GM21367 (cell line): Measurements from ENCODE around the gene DHH.
"Not testable (repeated sequence)": the region's sequence is repeated elsewhere in the genome, so short reads cannot be mapped to it uniquely, and the experiment has no call there.

Experiments used
- ATAC-seq: cut with Tn5 transposase; IDR thresholded peaks from one replicate; pipeline ENCODE4 v1.9.1; 2021; ENCODE audit not compliant: unreplicated experiment

DHH gene

GRCh38 chr12:49094160-49094974 is at the start of gene DHH:
TSS of gene DHH (minus strand) at chr12:49094801. CDS start at chr12:49094512, 289 bp downstream.
- no peak for ATAC-seq

GRCh38 chr12:49144384-49144783 is 49.8 kb upstream of the DHH start:
- ATAC-seq = no peak

GRCh38 chr12:49138999-49139398 is 44.4 kb upstream of the DHH start:
- ATAC-seq = no peak

- no peak for ATAC-seq
These were observed 44.0 kb upstream of the DHH start for GRCh38 chr12:49138587-49138986.

DNA sequence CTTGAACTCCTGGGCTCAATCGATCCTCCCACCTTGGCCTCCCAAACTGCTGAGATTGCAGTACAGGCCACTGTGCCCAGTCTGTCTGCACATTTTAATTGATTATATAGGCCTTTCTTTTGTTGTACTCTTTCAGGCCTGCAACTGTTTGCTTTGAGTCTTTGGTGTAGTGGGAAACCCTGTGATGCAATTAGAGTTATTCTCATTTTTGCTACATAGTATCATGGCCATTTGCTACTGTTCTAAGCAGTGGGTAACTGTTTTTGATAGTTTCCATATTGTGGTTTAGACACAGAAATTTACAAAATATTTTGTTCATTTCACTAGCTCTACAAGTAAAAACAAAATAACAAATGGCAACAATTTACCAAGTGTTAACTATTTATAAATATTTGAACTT is 42.9 kb upstream of the DHH start:
- no peak for ATAC-seq

- ATAC-seq = not testable (repeated sequence)
These were observed 42.4 kb upstream of the DHH start for GRCh38 chr12:49136997-49137396.

GRCh38 chr12:49133590-49133989 is 39.0 kb upstream of the DHH start:
- no peak for ATAC-seq

DNA sequence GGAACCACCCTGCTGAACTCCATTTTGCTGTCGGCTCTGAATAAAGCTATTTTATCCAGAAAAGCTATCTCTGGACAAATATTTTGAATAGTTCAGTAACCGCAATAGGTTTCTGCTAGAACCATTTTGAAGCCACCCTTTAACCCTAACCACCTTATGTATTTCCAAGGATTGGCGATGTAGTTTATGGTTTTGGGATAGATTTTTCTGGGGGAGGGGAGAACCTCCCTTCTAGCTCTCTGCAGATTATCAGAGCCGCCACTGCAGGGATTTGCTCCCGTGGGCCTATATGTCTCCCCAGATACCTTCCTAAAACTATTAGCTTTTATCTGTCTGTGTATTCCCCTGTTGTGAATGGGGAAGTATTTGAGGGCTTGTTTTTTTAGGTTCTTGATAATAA is 38.4 kb upstream of the DHH start:
- no peak for ATAC-seq

- peak; percentile 4 for ATAC-seq
These were observed 37.4 kb upstream of the DHH start for GRCh38 chr12:49131894-49132461.

DNA sequence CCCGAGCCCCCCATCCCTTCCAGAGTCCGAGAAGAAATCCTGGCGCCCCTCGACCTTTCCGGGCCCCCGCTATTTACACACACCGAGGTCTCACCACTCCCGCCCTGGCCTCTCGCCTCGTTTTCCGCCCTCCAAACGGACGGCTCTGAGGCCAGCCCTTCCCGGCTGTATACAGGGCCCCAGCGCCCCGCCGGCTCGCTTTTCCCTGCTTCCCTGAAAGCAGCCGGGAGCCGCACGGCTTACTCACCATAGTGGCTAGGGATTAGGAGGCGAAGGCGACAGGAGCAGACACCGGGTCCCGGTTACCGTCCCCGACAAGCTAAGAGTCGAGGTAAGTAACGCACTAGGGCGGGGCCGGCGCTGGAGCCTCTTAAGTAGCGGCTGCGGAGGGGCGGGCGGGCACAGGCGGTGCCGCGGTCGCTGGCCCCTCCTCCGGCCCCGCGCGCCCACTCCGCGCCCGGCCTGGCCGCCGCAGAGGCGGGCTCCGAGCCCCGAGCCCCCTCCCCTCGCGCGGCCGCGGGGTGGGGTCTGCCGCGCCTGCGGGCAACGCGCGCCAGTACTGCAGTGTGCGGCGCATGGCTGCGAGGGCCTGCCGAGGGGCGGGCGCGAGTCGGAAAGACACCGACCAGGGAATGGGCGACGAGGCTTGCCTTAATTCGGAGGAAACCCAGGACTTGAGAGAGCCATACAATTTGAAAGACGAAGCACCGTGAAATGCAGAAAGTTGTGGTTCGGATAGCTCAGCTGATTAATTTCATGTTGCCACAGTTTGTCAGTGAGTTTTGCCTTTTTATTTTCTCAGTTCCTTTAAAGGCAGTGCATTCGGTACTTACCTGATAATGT is 36.7 kb upstream of the DHH start, which contains the start of gene TUBA1B:
Gene TUBA1B, minus strand, starts transcription at position 345 of the 843 bp plus-strand sequence. Its CDS starts 95 bp downstream, at position 250.
- peak; percentile 58 for ATAC-seq

DNA sequence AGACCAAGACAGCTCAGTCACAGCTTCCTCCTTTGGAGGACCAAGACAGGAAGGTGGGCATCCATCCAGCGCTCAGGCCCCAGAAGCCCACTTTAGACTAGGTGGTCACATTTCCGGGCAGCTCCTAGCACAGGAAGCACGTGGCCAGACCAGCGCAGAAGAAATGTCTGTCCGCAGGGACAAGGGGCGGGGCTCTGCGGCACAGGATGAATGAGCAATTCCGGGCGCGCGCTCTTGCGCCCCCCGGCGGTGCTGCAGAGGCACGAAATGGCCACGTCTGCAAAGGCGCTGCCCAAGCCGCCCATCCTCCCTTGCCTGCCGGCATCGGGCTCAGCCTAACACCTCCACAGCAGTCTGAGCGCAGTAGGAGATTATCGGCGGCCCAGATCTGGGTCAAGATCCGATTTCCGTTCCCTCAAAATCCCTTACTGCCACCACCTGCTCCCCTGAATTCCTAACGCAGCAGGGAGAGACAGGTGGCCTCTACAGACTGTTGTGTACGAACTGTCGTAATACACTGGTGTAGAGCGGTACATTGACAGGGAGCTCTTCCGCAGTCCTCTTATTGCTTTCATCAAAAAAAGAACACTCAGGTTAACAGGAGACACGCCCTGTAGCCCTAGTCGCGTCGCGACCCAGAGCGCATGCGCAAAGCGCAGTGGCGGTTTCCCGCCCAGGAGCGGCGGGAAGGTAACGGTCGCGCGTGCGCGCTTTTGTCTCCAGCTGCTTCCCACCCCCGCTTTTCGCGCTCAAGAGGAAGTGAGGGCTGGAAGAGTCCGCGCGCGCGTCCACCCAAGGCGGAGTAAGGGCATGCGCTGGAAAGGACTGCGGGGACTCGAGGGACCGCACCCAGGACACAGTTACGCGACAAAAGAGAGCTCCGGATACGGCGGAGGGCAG is 35.8 kb upstream of the DHH start:
- ATAC-seq = peak; percentile 40

DNA sequence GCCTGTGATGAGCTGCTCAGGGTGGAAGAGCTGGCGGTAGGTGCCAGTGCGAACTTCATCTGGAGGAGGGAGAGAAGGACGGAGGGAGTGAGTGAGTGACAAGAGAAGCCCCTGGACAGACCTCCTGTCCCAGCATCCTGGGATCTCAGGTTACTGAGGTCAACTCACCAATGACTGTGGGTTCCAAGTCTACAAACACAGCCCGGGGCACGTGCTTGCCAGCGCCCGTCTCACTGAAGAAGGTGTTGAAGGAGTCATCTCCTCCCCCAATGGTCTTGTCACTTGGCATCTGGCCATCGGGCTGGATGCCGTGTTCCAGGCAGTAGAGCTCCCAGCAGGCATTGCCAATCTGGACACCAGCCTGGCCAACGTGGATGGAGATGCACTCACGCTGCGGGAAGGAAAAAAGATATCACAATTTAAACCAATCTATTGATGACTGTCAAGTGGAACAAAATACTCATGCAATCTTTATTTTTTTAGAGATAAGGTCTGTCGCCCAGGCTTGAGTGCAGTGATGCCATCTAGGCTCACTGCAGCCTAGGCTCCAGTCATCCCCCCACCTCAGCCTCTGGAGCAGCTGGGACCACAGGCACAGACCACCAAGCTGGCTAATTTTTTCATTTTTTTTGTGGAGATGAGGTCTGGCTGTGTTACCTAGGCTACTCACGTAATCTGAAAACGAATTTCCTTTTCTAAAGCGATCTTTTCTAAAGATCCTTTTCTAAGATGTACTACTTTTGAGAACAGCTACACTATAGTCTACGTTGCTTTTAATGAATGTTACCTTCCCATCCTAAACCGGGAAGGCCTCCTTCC is 34.9 kb upstream of the DHH start:
- ATAC-seq = no peak

- ATAC-seq = not testable (repeated sequence)
These were observed 33.4 kb upstream of the DHH start for GRCh38 chr12:49127971-49128370.

DNA sequence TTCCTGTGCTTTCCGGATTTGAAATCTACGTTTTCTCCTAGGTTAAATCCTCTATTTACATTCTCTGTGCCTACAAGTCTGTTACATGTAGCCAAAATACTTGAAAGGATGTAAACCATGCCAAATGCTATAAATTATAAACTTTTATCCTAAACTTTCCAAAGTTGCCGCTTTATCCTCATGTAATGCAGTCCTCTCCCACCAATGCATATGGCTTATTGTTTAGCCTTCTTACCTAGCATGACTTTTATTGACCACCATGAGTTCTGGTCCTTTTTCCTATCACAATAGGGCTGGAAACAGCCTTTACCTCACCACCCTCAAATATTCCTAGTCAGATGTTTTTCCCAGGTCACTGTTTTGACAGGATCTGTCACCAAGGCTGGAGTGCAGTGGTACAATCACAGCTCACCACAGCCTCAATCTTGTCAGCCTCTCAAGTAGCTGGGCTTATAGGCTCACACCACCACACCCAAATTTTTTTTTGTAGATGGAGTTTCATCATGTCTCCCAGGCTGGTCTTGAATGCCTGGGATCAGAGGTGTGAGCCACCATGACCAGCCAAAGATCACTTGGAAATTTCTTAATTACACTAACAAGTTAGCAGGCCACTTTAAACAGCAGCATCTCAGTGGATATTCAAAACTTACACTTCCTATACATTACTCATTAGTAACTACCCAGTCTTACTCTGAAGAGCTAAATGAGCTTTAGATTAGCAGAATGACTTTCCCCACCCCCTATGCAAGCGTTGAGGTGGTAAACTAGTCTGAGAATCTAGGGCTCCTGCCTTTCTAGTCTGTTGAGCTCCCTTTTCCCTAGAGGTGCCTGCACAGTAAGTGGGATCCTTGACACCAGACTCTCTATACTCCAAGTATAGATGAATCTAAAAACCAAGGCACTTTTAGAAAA is 32.5 kb upstream of the DHH start:
- no peak for ATAC-seq

- ATAC-seq = no peak
These were observed 26.6 kb upstream of the DHH start for GRCh38 chr12:49121047-49121696.

GRCh38 chr12:49111206-49111605 is 16.6 kb upstream of the DHH start:
- ATAC-seq = no peak

DNA sequence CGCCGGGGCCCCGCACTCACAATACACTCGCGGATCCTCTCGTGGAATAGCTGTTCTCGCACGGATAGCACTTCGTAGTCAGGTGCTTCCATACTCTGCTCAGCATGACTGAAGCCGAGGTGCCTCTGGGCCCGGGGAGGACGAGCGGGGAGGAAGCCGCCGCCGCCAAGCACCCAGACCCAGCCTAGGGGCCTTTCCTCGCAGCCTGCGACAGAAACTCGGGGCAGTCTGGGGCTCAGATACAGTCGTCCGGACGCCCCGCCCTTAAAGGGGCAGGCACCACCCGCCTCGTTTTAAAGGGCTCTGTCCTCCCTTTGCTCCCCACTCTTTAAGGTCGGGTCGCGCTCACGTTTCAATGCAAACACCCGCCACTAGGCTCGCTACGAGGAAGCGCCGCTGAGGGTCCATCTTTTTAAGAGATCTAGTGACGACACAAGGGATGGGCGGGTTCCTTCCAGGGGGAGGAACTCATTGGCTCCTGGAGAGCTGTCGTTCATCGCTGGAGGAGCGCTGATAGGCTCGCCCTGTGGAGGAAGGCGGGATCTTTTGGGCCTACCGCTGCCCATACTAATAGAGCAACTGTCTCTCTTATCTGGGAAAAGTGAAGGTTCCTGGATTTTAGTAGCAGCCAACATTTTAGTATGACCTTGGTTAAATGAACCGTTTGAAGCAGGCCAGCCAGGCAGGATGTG is 16.0 kb upstream of the DHH start, which contains the start of gene LMBR1L:
Gene LMBR1L, minus strand, starts transcription at position 384 of the 692 bp plus-strand sequence. Its CDS starts 292 bp downstream, at position 92.
- peak; percentile 97 for ATAC-seq
